22Rv1 (cell line): ENCODE data around the gene XRCC4.
"Not testable (repeated sequence)": the region's sequence is repeated elsewhere in the genome, so short reads cannot be mapped to it uniquely, and the experiment has no call there.

Experiments
- ZFX ChIP-seq: fragments of 450-650 bp; IDR thresholded peaks from 2 replicates; pipeline ENCODE4 v1.6.1; 2017; ENCODE audit warnings: antibody characterized with exemption, borderline replicate concordance
- TF ChIP-seq, protein P1 (sequence below): fragments of 450-650 bp; IDR thresholded peaks from 2 replicates; pipeline ENCODE4 v1.5.1; 2017; ENCODE audit warnings: mild to moderate bottlenecking

DNA sequence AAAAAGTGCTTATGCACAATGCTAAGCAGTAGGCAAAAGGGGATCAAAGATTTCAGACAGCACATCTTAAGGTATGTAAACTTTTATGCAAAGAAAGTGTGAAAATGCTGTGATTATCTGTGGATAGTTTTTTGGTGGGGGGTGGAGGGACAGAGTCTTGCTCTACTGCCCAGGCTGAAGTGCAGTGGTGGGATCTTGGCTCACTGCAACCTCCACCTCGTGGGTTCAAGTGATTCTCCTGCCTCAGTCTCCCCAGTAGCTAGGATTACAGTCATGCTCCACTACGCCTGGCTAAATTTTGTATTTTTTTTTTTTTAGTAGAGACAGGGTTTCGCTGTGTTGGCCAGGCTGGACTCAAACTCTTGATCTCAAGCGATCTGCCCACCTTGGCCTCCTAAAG lies 10.0 kb upstream of the XRCC4 start:
- TF ChIP-seq, protein P1, sequence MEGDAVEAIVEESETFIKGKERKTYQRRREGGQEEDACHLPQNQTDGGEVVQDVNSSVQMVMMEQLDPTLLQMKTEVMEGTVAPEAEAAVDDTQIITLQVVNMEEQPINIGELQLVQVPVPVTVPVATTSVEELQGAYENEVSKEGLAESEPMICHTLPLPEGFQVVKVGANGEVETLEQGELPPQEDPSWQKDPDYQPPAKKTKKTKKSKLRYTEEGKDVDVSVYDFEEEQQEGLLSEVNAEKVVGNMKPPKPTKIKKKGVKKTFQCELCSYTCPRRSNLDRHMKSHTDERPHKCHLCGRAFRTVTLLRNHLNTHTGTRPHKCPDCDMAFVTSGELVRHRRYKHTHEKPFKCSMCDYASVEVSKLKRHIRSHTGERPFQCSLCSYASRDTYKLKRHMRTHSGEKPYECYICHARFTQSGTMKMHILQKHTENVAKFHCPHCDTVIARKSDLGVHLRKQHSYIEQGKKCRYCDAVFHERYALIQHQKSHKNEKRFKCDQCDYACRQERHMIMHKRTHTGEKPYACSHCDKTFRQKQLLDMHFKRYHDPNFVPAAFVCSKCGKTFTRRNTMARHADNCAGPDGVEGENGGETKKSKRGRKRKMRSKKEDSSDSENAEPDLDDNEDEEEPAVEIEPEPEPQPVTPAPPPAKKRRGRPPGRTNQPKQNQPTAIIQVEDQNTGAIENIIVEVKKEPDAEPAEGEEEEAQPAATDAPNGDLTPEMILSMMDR: not testable (repeated sequence)
- TF ChIP-seq ZFX: not testable (repeated sequence)
